Activated effector memory CD4-positive, alpha-beta T cell treated with Interleukin-2 at 50 U/mL for 16 hours (primary cell): Measurements from ENCODE around the gene SPINK5.

Experiments
- DNase-seq: peaks from one replicate; pipeline ENCODE4 v3.0.0-alpha.2; 2020

SPINK5 gene

GRCh38 chr5:148104226-148104625 lies 40.4 kb downstream of the SPINK5 start:
- DNase-seq, result no peak

- DNase-seq, result no peak
Observed at GRCh38 chr5:148107608-148108007, 43.8 kb downstream of the SPINK5 start.

GRCh38 chr5:148113243-148113642 lies 49.5 kb downstream of the SPINK5 start:
- no peak for DNase-seq

- no peak for DNase-seq
Observed at GRCh38 chr5:148120317-148120716, 56.5 kb downstream of the SPINK5 start.

GRCh38 chr5:148125641-148126040 lies 61.9 kb downstream of the SPINK5 start:
- no peak for DNase-seq

- no peak for DNase-seq
Observed at GRCh38 chr5:148135091-148136048, 71.6 kb downstream of the SPINK5 start.

- DNase-seq, result no peak
Observed at GRCh38 chr5:148140846-148141245, 77.1 kb downstream of the SPINK5 start.

- DNase-seq, result no peak
Observed at GRCh38 chr5:148141645-148142044, 77.9 kb downstream of the SPINK5 start.

- no peak for DNase-seq
Observed at GRCh38 chr5:148145916-148146315, 82.1 kb downstream of the SPINK5 start.

- no peak for DNase-seq
Observed at GRCh38 chr5:148146487-148146886, 82.7 kb downstream of the SPINK5 start.

- DNase-seq, result no peak
Observed at GRCh38 chr5:148147415-148147814, 83.6 kb downstream of the SPINK5 start.

- DNase-seq, result no peak
Observed at GRCh38 chr5:148151872-148152271, 88.1 kb downstream of the SPINK5 start.

GRCh38 chr5:148152781-148153180 lies 89.0 kb downstream of the SPINK5 start:
- no peak for DNase-seq

- no peak for DNase-seq
Observed at GRCh38 chr5:148156609-148157008, 92.8 kb downstream of the SPINK5 start.

- DNase-seq, result no peak
Observed at GRCh38 chr5:148162038-148162437, 98.3 kb downstream of the SPINK5 start.

- DNase-seq, result no peak
Observed at GRCh38 chr5:148163345-148163744, 99.6 kb downstream of the SPINK5 start.

- no peak for DNase-seq
Observed at GRCh38 chr5:148166550-148167283, 102.9 kb downstream of the SPINK5 start.

GRCh38 chr5:148168246-148168645 lies 104.5 kb downstream of the SPINK5 start, which contains the start of gene SPINK14:
TSS of gene SPINK14 (plus strand) at chr5:148168546. CDS start at chr5:148169733, 1,187 bp downstream.
- no peak for DNase-seq

GRCh38 chr5:148172377-148172776 lies 108.6 kb downstream of the SPINK5 start:
- no peak for DNase-seq

- no peak for DNase-seq
Observed at GRCh38 chr5:148176480-148176879, 112.7 kb downstream of the SPINK5 start.

- DNase-seq, result no peak
Observed at GRCh38 chr5:148177207-148177606, 113.4 kb downstream of the SPINK5 start.

GRCh38 chr5:148179234-148179824 lies 115.5 kb downstream of the SPINK5 start:
- no peak for DNase-seq

GRCh38 chr5:148186248-148187003 lies 122.6 kb downstream of the SPINK5 start:
- DNase-seq, result no peak
